Hepatocyte (in vitro differentiated cells): ENCODE results near the gene KRT76.

ENCODE experiments used
- EZH2 ChIP-seq: fragments of 200-600 bp; sonication (generic); IDR thresholded peaks from 2 replicates; pipeline ENCODE4 v1.6.1; 2016; ENCODE audit warnings: antibody characterized with exemption, mild to moderate bottlenecking, borderline replicate concordance
- TF ChIP-seq, protein P1 (sequence below): fragments of 200-600 bp; sonication (generic); IDR thresholded peaks from 2 replicates; pipeline ENCODE4 v1.5.1; 2016; ENCODE audit warnings: antibody characterized with exemption, mild to moderate bottlenecking; ENCODE audit not compliant: poor library complexity

DNA sequence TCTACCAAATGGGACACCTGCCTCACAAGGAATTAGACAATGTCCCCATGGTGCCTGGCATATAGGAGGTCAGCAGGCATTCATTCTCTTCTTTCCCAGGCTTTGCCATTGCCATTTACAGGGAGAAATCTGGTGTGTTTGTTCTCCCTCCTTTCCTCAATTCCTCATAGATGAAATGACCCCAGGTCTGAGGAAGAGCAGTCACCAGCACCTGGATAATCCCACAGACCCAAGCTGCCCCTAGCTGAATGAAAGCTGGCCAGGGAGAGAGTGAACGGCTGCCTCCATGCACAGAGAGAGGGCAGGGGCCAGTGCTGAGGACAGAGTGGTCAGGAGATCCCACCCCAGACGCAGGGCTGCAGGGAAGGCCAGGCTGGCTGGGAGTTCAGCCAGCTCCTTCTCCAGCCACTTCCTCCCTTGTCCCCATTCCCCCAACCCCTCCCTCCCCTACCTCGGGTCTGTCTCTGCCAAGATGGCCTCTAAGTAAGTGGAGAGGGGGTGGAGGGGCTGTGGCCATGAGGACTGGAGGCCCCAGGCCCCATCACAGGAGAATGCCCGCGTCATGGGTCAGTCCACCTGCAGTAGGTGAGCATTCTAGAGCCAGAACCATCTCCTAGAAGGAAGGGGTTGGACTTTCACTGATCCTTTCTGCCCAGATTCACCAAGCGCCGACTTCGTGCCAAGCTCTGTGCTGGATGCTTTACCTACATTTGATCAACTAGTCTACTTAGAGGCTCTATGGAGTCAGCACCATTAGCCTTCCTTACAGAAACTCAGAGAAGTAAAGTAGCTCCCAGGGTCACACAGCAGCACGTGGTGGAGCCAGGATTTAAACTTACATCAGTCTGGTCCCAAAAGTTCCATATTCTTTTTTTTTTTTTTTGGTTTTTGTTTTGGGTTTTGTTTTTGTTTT, 38.8 kb upstream of the KRT76 start:
- TF ChIP-seq, protein P1, sequence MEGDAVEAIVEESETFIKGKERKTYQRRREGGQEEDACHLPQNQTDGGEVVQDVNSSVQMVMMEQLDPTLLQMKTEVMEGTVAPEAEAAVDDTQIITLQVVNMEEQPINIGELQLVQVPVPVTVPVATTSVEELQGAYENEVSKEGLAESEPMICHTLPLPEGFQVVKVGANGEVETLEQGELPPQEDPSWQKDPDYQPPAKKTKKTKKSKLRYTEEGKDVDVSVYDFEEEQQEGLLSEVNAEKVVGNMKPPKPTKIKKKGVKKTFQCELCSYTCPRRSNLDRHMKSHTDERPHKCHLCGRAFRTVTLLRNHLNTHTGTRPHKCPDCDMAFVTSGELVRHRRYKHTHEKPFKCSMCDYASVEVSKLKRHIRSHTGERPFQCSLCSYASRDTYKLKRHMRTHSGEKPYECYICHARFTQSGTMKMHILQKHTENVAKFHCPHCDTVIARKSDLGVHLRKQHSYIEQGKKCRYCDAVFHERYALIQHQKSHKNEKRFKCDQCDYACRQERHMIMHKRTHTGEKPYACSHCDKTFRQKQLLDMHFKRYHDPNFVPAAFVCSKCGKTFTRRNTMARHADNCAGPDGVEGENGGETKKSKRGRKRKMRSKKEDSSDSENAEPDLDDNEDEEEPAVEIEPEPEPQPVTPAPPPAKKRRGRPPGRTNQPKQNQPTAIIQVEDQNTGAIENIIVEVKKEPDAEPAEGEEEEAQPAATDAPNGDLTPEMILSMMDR = no peak
- TF ChIP-seq EZH2 = no peak
